Limb (tissue), 2 donors: ENCODE results near the gene SH3RF1.

Experiments used
- DNase-seq, 2 donors: peaks; one replicate each; pipeline ENCODE4 v3.0.0-alpha.2; 2016; ENCODE audit errors: extremely low spot score in 2 of 2

The SH3RF1 gene

GRCh38 chr4:169045862-169046584, 224.7 kb downstream of the SH3RF1 start:
- DNase-seq: no peak

DNA sequence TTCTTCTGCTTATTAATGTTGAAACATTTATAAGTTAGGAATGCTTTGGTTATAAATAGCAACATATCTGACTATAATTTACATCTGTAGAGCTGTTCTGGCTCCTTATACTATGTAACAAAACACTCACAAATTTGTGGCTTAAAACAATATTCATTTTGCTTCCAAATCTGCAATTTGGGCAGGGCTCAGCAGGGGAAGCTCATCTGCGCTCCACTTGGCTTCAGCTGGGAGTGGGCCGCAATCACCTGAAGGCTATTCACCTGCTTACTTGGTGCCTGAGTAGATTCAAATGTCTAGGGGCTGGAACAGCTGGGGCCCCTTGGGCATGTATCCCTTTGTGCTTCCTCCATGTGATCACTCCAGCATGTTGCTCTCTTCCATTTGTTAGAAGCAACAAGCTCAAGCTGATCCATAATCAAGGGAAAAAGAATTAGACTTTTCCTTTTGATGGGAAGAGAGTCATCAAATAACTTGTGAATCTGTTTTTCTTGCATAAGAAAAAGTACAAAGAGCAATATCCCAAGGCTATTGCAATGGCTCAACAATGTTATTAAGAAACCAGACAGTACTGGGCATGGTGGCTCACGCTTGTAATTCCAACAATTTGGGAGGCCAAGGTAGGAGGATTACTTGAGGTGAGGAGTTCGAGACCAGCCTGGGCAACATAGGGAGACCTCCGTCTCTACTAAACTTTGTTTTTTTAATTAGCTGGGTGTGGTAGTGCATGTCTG, 225.9 kb downstream of the SH3RF1 start:
- DNase-seq: no peak
